ENCODE results near the gene BCDIN3D. TPM values are rescaled to one million over a fixed set of nuclear protein-coding genes. Genes with fewer than 3 reads are reported as not detected.

BCDIN3D gene
- total RNA-seq, 1 experiment from 2014 or later, result 4.0 TPM

GRCh38 chr12:49818241-49818895 lies 24.5 kb downstream of the BCDIN3D start:
- no peak overlapping the region for H3K27ac Mint-ChIP-seq (ENCODE audit: unreplicated experiment)
- no peaks in the 10 kb centered on the region for H3K9me3 Mint-ChIP-seq (ENCODE audit: low read depth, unreplicated experiment)
- CTCF ChIA-PET, result no interaction called here
- TF ChIP-seq CTCF (IDR thresholded peaks at IDR 0.05; ENCODE audit: unreplicated experiment), result no peak
- no TSS peak for BruUV-seq (replicated peaks)
- no peaks in the 10 kb centered on the region for H3K36me3 Mint-ChIP-seq (ENCODE audit: insufficient read depth, unreplicated experiment)
- no peak overlapping the region for H3K4me3 Mint-ChIP-seq (ENCODE audit: low read depth, unreplicated experiment)
- no peaks in the 10 kb centered on the region for H3K27me3 Mint-ChIP-seq (ENCODE audit: unreplicated experiment)
- intact Hi-C loops (cut with micrococcal nuclease; ENCODE audit: unreplicated experiment), result no loop called here
- H3K4me1 Mint-ChIP-seq (ENCODE audit: low read depth, unreplicated experiment), result no peaks in the 10 kb centered on the region
- no peak for DNase-seq

- no peaks in the 10 kb centered on the region for H3K27me3 Mint-ChIP-seq (ENCODE audit: unreplicated experiment)
- no peaks in the 10 kb centered on the region for H3K4me1 Mint-ChIP-seq (ENCODE audit: low read depth, unreplicated experiment)
- no peak overlapping the region for H3K27ac Mint-ChIP-seq (ENCODE audit: unreplicated experiment)
- H3K36me3 Mint-ChIP-seq (ENCODE audit: insufficient read depth, unreplicated experiment), result no peaks in the 10 kb centered on the region
- CTCF ChIA-PET, result no interaction called here
- DNase-seq, result no peak
- H3K4me3 Mint-ChIP-seq (ENCODE audit: low read depth, unreplicated experiment), result no peak overlapping the region
- TF ChIP-seq CTCF (IDR thresholded peaks at IDR 0.05; ENCODE audit: unreplicated experiment), result no peak
- no TSS peak for BruUV-seq (replicated peaks)
- intact Hi-C loops (cut with micrococcal nuclease; ENCODE audit: unreplicated experiment), result no loop called here
- no peaks in the 10 kb centered on the region for H3K9me3 Mint-ChIP-seq (ENCODE audit: low read depth, unreplicated experiment)
Observed at GRCh38 chr12:49813131-49813530, 29.8 kb downstream of the BCDIN3D start.

GRCh38 chr12:49811961-49812401 lies 30.9 kb downstream of the BCDIN3D start:
- TF ChIP-seq CTCF (IDR thresholded peaks at IDR 0.05; ENCODE audit: unreplicated experiment), result no peak
- intact Hi-C loops (cut with micrococcal nuclease; ENCODE audit: unreplicated experiment), result no loop called here
- no peak for DNase-seq
- BruUV-seq (replicated peaks), result no TSS peak
- no peaks in the 10 kb centered on the region for H3K36me3 Mint-ChIP-seq (ENCODE audit: insufficient read depth, unreplicated experiment)
- H3K4me1 Mint-ChIP-seq (ENCODE audit: low read depth, unreplicated experiment), result no peaks in the 10 kb centered on the region
- CTCF ChIA-PET, result interaction anchor here (0.6 kb wide), 1 partner anchor 162 kb away, joined by 4 read pairs; no protein-coding TSS in a partner anchor
- no peak overlapping the region for H3K4me3 Mint-ChIP-seq (ENCODE audit: low read depth, unreplicated experiment)
- no peaks in the 10 kb centered on the region for H3K9me3 Mint-ChIP-seq (ENCODE audit: low read depth, unreplicated experiment)
- H3K27ac Mint-ChIP-seq (ENCODE audit: unreplicated experiment), result no peak overlapping the region
- H3K27me3 Mint-ChIP-seq (ENCODE audit: unreplicated experiment), result no peaks in the 10 kb centered on the region

GRCh38 chr12:49811136-49811535 lies 31.8 kb downstream of the BCDIN3D start:
- no peak overlapping the region for H3K4me3 Mint-ChIP-seq (ENCODE audit: low read depth, unreplicated experiment)
- no peaks in the 10 kb centered on the region for H3K27me3 Mint-ChIP-seq (ENCODE audit: unreplicated experiment)
- no peaks in the 10 kb centered on the region for H3K9me3 Mint-ChIP-seq (ENCODE audit: low read depth, unreplicated experiment)
- H3K4me1 Mint-ChIP-seq (ENCODE audit: low read depth, unreplicated experiment), result no peaks in the 10 kb centered on the region
- no TSS peak for BruUV-seq (replicated peaks)
- no peak for DNase-seq
- H3K27ac Mint-ChIP-seq (ENCODE audit: unreplicated experiment), result no peak overlapping the region
- no peak for TF ChIP-seq CTCF (IDR thresholded peaks at IDR 0.05; ENCODE audit: unreplicated experiment)
- intact Hi-C loops (cut with micrococcal nuclease; ENCODE audit: unreplicated experiment), result no loop called here
- no peaks in the 10 kb centered on the region for H3K36me3 Mint-ChIP-seq (ENCODE audit: insufficient read depth, unreplicated experiment)
- CTCF ChIA-PET, result interaction anchor here (0.6 kb wide), 2 partner anchors 162 to 233 kb away, joined by 4 to 5 read pairs; no protein-coding TSS in a partner anchor
